PC-3 (cell line): ENCODE data around the gene LAMC2. TPM values are rescaled to one million over a fixed set of nuclear protein-coding genes. Genes with fewer than 3 reads are reported as not detected.

Experiments used
- ATAC-seq: fragments of 200-7000 bp; cut with Tn5 transposase; 2 replicates; pipeline ENCODE4 v1.9.1; 2020; ENCODE audit warnings: mild to moderate bottlenecking, moderate library complexity
- BruUV-seq: library from RNA; stranded (reverse); fragments of 400-500 nt; replicated peaks from 2 replicates; lab custom pipeline; 2021; lab: Mats Ljungman, UMichigan
- CTCF ChIA-PET: fragments of 300-600 bp; sonication (Branson Sonifier 250); formaldehyde crosslinking; loops from one replicate; lab custom pipeline; 2022; ENCODE audit warnings: antibody characterized with exemption; lab: Charles Lee
- POLR2A ChIA-PET: fragments of 300-600 bp; sonication (Branson Sonifier 250); formaldehyde crosslinking; loops from one replicate; lab custom pipeline; 2022; ENCODE audit warnings: antibody characterized with exemption; ENCODE audit not compliant: unreplicated experiment; lab: Charles Lee
- DNase-seq: peaks from one replicate; pipeline ENCODE4 v3.0.0-alpha.2; 2015
- H2AFZ ChIP-seq: fragments of 300-600 bp; sonication (generic); 2 replicates; pipeline ENCODE4 v1.6.0; 2016; ENCODE audit warnings: antibody characterized with exemption, low read length
- H3F3A ChIP-seq: fragments of 300-600 bp; sonication (generic); one replicate; pipeline ENCODE4 v1.6.0; 2017; ENCODE audit warnings: antibody characterized with exemption, low read length, control low read depth, mild to moderate bottlenecking; ENCODE audit not compliant: unreplicated experiment
- H3K27ac ChIP-seq: fragments of 300-600 bp; sonication (generic); 2 replicates; pipeline ENCODE4 v1.5.1; 2016; ENCODE audit warnings: mild to moderate bottlenecking, low read length
- H3K27me3 ChIP-seq: fragments of 300-600 bp; sonication (generic); 2 replicates; pipeline ENCODE4 v1.6.1; 2016; ENCODE audit warnings: low read length, mixed read lengths
- H3K36me3 ChIP-seq: fragments of 300-600 bp; sonication (generic); 2 replicates; pipeline ENCODE4 v1.6.1; 2016; ENCODE audit warnings: low read depth, mixed run types, low read length, mixed read lengths
- H3K4me1 ChIP-seq: fragments of 300-600 bp; sonication (generic); 2 replicates; pipeline ENCODE4 v1.5.1; 2016; ENCODE audit warnings: low read length; ENCODE audit not compliant: insufficient read depth
- H3K4me2 ChIP-seq: fragments of 300-600 bp; sonication (generic); 2 replicates; pipeline ENCODE4 v1.6.0; 2016; ENCODE audit warnings: low read length
- H3K4me3 ChIP-seq: fragments of 300-600 bp; sonication (generic); 2 replicates; pipeline ENCODE4 v1.5.1; 2016; ENCODE audit warnings: mild to moderate bottlenecking, low read length, mixed read lengths
- H3K79me2 ChIP-seq: fragments of 300-600 bp; sonication (generic); 2 replicates; pipeline ENCODE4 v1.6.1; 2017; ENCODE audit warnings: low read length, mixed read lengths
- H3K9ac ChIP-seq: fragments of 300-600 bp; sonication (generic); 2 replicates; pipeline ENCODE4 v1.6.0; 2016; ENCODE audit warnings: mild to moderate bottlenecking, low read length
- H3K9me2 ChIP-seq: fragments of 300-600 bp; sonication (generic); replicated peaks from 2 replicates; pipeline ENCODE4 v1.6.1; 2016; ENCODE audit warnings: mixed run types, low read length, mixed read lengths
- H3K9me3 ChIP-seq: fragments of 300-600 bp; sonication (generic); 2 replicates; pipeline ENCODE4 v1.6.1; 2016; ENCODE audit warnings: low read length, mixed read lengths
- H4K20me1 ChIP-seq: fragments of 300-600 bp; sonication (generic); 2 replicates; pipeline ENCODE4 v1.6.1; 2016; ENCODE audit warnings: low read length, mixed read lengths
- EZH2 ChIP-seq: fragments of 300-600 bp; sonication (generic); IDR thresholded peaks from one replicate; pipeline ENCODE4 v1.6.1; 2017; ENCODE audit warnings: antibody characterized with exemption, mild to moderate bottlenecking, low read length; ENCODE audit not compliant: unreplicated experiment
- EZH2phosphoT487 ChIP-seq: fragments of 300-600 bp; sonication (generic); IDR thresholded peaks from 2 replicates; pipeline ENCODE4 v1.6.1; 2018; ENCODE audit warnings: mild to moderate bottlenecking, antibody characterized with exemption, low read length, borderline replicate concordance
- intact Hi-C: fragments of 100-400 bp; cut with micrococcal nuclease; formaldehyde crosslinking; loops from 2 replicates; pipeline ENCODE4 v1.9.0; 2023
- total RNA-seq: library from RNA; depleted of rRNA; stranded (reverse); fragments of >200 nt; gene quantifications from 2 replicates; pipeline ENCODE4 v1.2.3, GENCODE V29; 2014
- TF ChIP-seq, protein P1 (sequence below): fragments of 300-600 bp; sonication (generic); conservative IDR thresholded peaks from 2 replicates; pipeline ENCODE4 v1.5.1; 2017; ENCODE audit warnings: antibody characterized with exemption, low read depth, mild to moderate bottlenecking, low read length

Gene LAMC2
- total RNA-seq, 1 experiment from 2014 or later = 105 TPM

DNA sequence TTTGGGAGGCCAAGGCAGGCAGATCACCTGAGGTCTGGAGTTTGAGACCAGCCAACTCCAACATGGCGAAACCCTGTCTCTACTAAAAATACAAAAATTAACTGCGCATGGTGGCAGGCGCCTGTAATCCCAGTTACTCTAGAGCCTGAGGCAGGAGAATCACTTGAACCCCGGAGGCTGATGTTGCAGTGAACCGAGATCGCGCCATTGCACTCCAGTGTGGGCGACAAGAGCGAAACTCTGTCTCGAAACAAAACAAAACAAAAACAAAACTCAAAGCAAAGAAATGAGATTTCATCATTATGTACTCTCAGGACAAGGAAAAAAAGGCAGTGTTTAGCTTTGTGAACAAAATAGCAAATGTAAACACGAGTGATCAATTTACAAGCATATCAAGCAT is 61.0 kb downstream of the LAMC2 start:
- no peaks in the 10 kb centered on the region for H3K4me1 ChIP-seq
- H3F3A ChIP-seq = no peaks in the 10 kb centered on the region
- no peak overlapping the region for H2AFZ ChIP-seq
- H3K27ac ChIP-seq = no peak overlapping the region
- peaks cover 22% of the 10 kb centered on the region for H3K36me3 ChIP-seq
- no peaks in the 10 kb centered on the region for H3K9me2 ChIP-seq
- no peaks in the 10 kb centered on the region for H3K27me3 ChIP-seq
- DNase-seq (no peak), ATAC-seq (no peak)
- ChIA-PET POLR2A (no interaction called here), CTCF (no interaction called here)
- no peak overlapping the region for H3K4me2 ChIP-seq
- H3K4me3 ChIP-seq = no peak overlapping the region
- intact Hi-C loops = no loop called here
- no peaks in the 10 kb centered on the region for H3K9me3 ChIP-seq
- TF ChIP-seq EZH2 (no peak), EZH2phosphoT487 (no peak)
- TF ChIP-seq, protein P1, sequence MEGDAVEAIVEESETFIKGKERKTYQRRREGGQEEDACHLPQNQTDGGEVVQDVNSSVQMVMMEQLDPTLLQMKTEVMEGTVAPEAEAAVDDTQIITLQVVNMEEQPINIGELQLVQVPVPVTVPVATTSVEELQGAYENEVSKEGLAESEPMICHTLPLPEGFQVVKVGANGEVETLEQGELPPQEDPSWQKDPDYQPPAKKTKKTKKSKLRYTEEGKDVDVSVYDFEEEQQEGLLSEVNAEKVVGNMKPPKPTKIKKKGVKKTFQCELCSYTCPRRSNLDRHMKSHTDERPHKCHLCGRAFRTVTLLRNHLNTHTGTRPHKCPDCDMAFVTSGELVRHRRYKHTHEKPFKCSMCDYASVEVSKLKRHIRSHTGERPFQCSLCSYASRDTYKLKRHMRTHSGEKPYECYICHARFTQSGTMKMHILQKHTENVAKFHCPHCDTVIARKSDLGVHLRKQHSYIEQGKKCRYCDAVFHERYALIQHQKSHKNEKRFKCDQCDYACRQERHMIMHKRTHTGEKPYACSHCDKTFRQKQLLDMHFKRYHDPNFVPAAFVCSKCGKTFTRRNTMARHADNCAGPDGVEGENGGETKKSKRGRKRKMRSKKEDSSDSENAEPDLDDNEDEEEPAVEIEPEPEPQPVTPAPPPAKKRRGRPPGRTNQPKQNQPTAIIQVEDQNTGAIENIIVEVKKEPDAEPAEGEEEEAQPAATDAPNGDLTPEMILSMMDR = no peak
- no peaks in the 10 kb centered on the region for H3K79me2 ChIP-seq
- BruUV-seq = no TSS peak
- H4K20me1 ChIP-seq = no peaks in the 10 kb centered on the region
- H3K9ac ChIP-seq = no peak overlapping the region

DNA sequence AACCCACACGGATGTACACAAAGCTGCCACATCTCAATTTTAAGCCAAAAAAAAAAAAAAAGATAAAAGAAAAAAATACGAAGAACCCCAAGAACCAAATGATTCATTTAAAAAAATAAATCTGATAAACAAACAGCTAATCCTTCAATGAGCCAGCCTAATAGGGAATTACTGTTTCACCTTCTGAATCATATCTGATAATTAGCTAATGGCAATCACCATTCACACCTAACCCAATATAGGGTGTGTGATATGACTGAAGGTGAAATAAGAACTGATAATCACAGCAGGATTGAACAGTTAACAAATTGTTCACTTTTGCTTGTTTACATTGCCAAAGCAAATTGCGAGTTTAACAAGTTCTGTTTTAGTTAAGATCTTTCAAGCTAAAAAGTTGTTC is 61.4 kb downstream of the LAMC2 start:
- H2AFZ ChIP-seq = no peak overlapping the region
- ChIA-PET CTCF (interaction anchor here (0.6 kb wide), 1 partner anchor 293 kb away, joined by 3 read pairs; no protein-coding TSS in a partner anchor), POLR2A (no interaction called here)
- H3K9me3 ChIP-seq = no peaks in the 10 kb centered on the region
- H3K4me2 ChIP-seq = no peak overlapping the region
- no peaks in the 10 kb centered on the region for H3K4me1 ChIP-seq
- no peak overlapping the region for H3K27ac ChIP-seq
- no peak for DNase-seq
- H3F3A ChIP-seq = no peaks in the 10 kb centered on the region
- H3K36me3 ChIP-seq = peaks cover 19% of the 10 kb centered on the region
- H3K9ac ChIP-seq = no peak overlapping the region
- TF ChIP-seq EZH2 (no peak), EZH2phosphoT487 (no peak)
- TF ChIP-seq, protein P1 = no peak
- ATAC-seq = no peak
- intact Hi-C loops = no loop called here
- H3K9me2 ChIP-seq = no peaks in the 10 kb centered on the region
- H4K20me1 ChIP-seq = no peaks in the 10 kb centered on the region
- H3K27me3 ChIP-seq = no peaks in the 10 kb centered on the region
- BruUV-seq = no TSS peak
- no peaks in the 10 kb centered on the region for H3K79me2 ChIP-seq
- H3K4me3 ChIP-seq = no peak overlapping the region

DNA sequence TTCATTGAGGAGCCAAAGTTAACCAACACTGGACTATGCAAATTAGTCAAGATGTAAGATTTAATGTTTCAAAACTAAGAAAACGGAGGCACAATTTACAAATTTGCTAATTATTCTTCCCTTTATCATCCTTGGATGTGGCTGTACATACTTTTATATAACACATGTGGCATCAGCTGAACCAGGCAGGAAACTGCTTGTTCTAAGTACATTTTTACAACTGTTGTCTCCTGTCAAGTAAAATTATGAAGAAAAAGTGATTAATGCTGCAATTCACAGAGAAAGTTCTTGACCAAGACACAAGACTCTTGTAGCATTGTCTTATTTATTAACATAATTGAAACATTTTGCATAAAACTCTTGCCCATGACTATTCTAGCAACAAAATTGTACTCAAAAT is 61.9 kb downstream of the LAMC2 start:
- H3K9me3 ChIP-seq = no peaks in the 10 kb centered on the region
- no peaks in the 10 kb centered on the region for H3K27me3 ChIP-seq
- no peak overlapping the region for H3K9ac ChIP-seq
- H3K4me1 ChIP-seq = no peaks in the 10 kb centered on the region
- intact Hi-C loops = no loop called here
- H3K9me2 ChIP-seq = no peaks in the 10 kb centered on the region
- H3K4me2 ChIP-seq = no peak overlapping the region
- no peak overlapping the region for H2AFZ ChIP-seq
- no peak overlapping the region for H3K27ac ChIP-seq
- ChIA-PET POLR2A (no interaction called here), CTCF (interaction anchor here (0.6 kb wide), 1 partner anchor 293 kb away, joined by 3 read pairs; no protein-coding TSS in a partner anchor)
- no TSS peak for BruUV-seq
- no peak overlapping the region for H3K4me3 ChIP-seq
- TF ChIP-seq EZH2 (no peak), EZH2phosphoT487 (no peak)
- TF ChIP-seq, protein P1 = no peak
- no peaks in the 10 kb centered on the region for H4K20me1 ChIP-seq
- peaks cover 15% of the 10 kb centered on the region for H3K36me3 ChIP-seq
- ATAC-seq (no peak), DNase-seq (no peak)
- H3K79me2 ChIP-seq = no peaks in the 10 kb centered on the region
- H3F3A ChIP-seq = no peaks in the 10 kb centered on the region
